A549 (cell line): ENCODE results near the gene SNTG2. TPM values are rescaled to one million over a fixed set of nuclear protein-coding genes. Genes with fewer than 3 reads are reported as not detected.

ENCODE experiments used
- ATAC-seq, 2 experiments: fragments of 200-7000 bp in 1 of 2; fragments of >200 bp in 1 of 2; cut with Nextera tagmentation in 1 of 2; cut with Tn5 transposase in 1 of 2; 3 replicates each; pipeline versions ENCODE4 v1.8.0 to v1.9.1; 2018 to 2020; ENCODE audit warnings: mild to moderate bottlenecking in 1 of 2, moderate library complexity in 1 of 2
- CTCF ChIA-PET: fragments of 300-600 bp; sonication (Branson Sonifier 250); formaldehyde crosslinking; extraction: SDS; loops from one replicate; lab custom pipeline; 2021; ENCODE audit warnings: antibody characterized with exemption, inconsistent platforms; lab: Yijun Ruan, JAX
- POLR2A ChIA-PET: fragments of 350-600 bp; formaldehyde crosslinking; extraction: SDS; loops from one replicate; lab custom pipeline; 2021; ENCODE audit warnings: antibody characterized with exemption, inconsistent platforms; lab: Yijun Ruan, JAX
- DNase-seq, 2 experiments: peaks; one replicate each; pipeline versions ENCODE4 v3.0.0 to v3.0.0-alpha.2; 2011 to 2016; ENCODE audit warnings: low read depth in 1 of 2, low spot score in 1 of 2
- FAIRE-seq: peaks from 2 replicates; lab custom pipeline; 2011; peaks lifted over from hg19 to GRCh38; lab: Jason Lieb, UNC
- H3K27ac ChIP-seq, 2 experiments: fragments of >200 bp; sonication (Bioruptor Twin); formaldehyde crosslinking; 3 replicates each; pipeline ENCODE4 v1.5.1; 2016 to 2017
- H3K4me1 ChIP-seq: fragments of >200 bp; sonication (Bioruptor Twin); formaldehyde crosslinking; 3 replicates; pipeline ENCODE4 v1.6.1; 2016
- H3K4me2 ChIP-seq: fragments of >200 bp; sonication (Bioruptor Twin); formaldehyde crosslinking; 3 replicates; pipeline ENCODE4 v1.6.1; 2016
- H3K4me3 ChIP-seq: fragments of >200 bp; sonication (Bioruptor Twin); formaldehyde crosslinking; 3 replicates; pipeline ENCODE4 v1.5.1; 2016
- H3K9me3 ChIP-seq: fragments of >200 bp; sonication (Bioruptor Twin); formaldehyde crosslinking; 3 replicates; pipeline ENCODE4 v1.6.1; 2016
- ATOH8 ChIP-seq: fragments of 250-450 bp; sonication (Bioruptor Pico); IDR thresholded peaks from 2 replicates; pipeline ENCODE4 v1.5.0; 2020; ENCODE audit warnings: low read depth, mild to moderate bottlenecking, moderate library complexity
- BCL3 ChIP-seq: fragments of >200 bp; sonication (Bioruptor Twin); formaldehyde crosslinking; IDR thresholded peaks from 3 replicates; pipeline ENCODE4 v1.6.1; 2016
- BHLHE40 ChIP-seq: IDR thresholded peaks from 2 replicates; pipeline ENCODE4 v1.6.1; 2012; ENCODE audit warnings: low read depth, low read length, inconsistent platforms
- CEBPB ChIP-seq, 2 experiments: fragments of >200 bp in 1 of 2; sonication (Bioruptor Twin) in 1 of 2; formaldehyde crosslinking in 1 of 2; IDR thresholded peaks; 2 replicates each; pipeline ENCODE4 v1.6.1; 2012 to 2016
- CTCF ChIP-seq: fragments of >200 bp; sonication (Bioruptor Twin); formaldehyde crosslinking; IDR thresholded peaks from 3 replicates; pipeline ENCODE4 v1.5.1; 2016
- EHF ChIP-seq: fragments of 250-450 bp; sonication (Bioruptor Pico); IDR thresholded peaks from 2 replicates; pipeline ENCODE4 v1.5.0; 2020; ENCODE audit warnings: mild to moderate bottlenecking
- EP300 ChIP-seq, 2 experiments: fragments of >200 bp; sonication (Bioruptor Twin); formaldehyde crosslinking; IDR thresholded peaks; 2 replicates in 1 of 2; 3 replicates in 1 of 2; pipeline ENCODE4 v1.6.1; 2016 to 2017
- FOSL2 ChIP-seq, 2 experiments: fragments of 450-650 bp in 1 of 2; fragments of >200 bp in 1 of 2; sonication (Bioruptor Twin) in 1 of 2; formaldehyde crosslinking; IDR thresholded peaks; 2 replicates each; pipeline versions ENCODE4 v1.5.0 to v1.6.1; 2016 to 2020; ENCODE audit warnings: mild to moderate bottlenecking in 1 of 2, moderate library complexity in 1 of 2
- GATA3 ChIP-seq: IDR thresholded peaks from 2 replicates; pipeline ENCODE4 v1.6.1; 2012; ENCODE audit warnings: borderline replicate concordance
- KDM1A ChIP-seq: fragments of 200-600 bp; sonication (generic); IDR thresholded peaks from 2 replicates; pipeline ENCODE4 v1.6.1; 2016; ENCODE audit warnings: low read depth, mild to moderate bottlenecking
- MAFK ChIP-seq: fragments of 450-650 bp; IDR thresholded peaks from 2 replicates; pipeline ENCODE4 v1.6.1; 2014; ENCODE audit not compliant: partially characterized antibody
- MAX ChIP-seq: IDR thresholded peaks from 2 replicates; pipeline ENCODE4 v1.6.1; 2012
- MAZ ChIP-seq: fragments of 150-350 bp; IDR thresholded peaks from 2 replicates; pipeline ENCODE4 v1.6.1; 2014; ENCODE audit warnings: antibody characterized with exemption, low read depth, low read length, borderline replicate concordance
- NR3C1 ChIP-seq: fragments of >200 bp; sonication (Bioruptor Twin); formaldehyde crosslinking; IDR thresholded peaks from 3 replicates; pipeline ENCODE4 v1.6.1; 2017
- PBX3 ChIP-seq: IDR thresholded peaks from 2 replicates; pipeline ENCODE4 v1.6.1; 2012
- POLR2A ChIP-seq: IDR thresholded peaks from 2 replicates; pipeline ENCODE4 v1.6.1; 2012; ENCODE audit warnings: mild to moderate bottlenecking, low read length
- RCOR1 ChIP-seq: fragments of 150-350 bp; IDR thresholded peaks from 2 replicates; pipeline ENCODE4 v1.6.1; 2014; ENCODE audit warnings: antibody characterized with exemption, low read length, low read depth
- RFX5 ChIP-seq: fragments of 450-650 bp; IDR thresholded peaks from 2 replicates; pipeline ENCODE4 v1.7.1; 2014; ENCODE audit warnings: antibody characterized with exemption, mild to moderate bottlenecking, moderate library complexity
- RNF2 ChIP-seq: fragments of 200-600 bp; sonication (generic); IDR thresholded peaks from 2 replicates; pipeline ENCODE4 v1.6.1; 2016; ENCODE audit warnings: low read depth, mild to moderate bottlenecking, antibody characterized with exemption, moderate library complexity, borderline replicate concordance
- SMC3 ChIP-seq: fragments of >200 bp; sonication (Bioruptor Twin); formaldehyde crosslinking; IDR thresholded peaks from 3 replicates; pipeline ENCODE4 v1.6.1; 2018; ENCODE audit warnings: inconsistent platforms
- TP53 ChIP-seq: fragments of 250-450 bp; sonication (Bioruptor Pico); IDR thresholded peaks from 2 replicates; pipeline ENCODE4 v1.5.0; 2021; ENCODE audit warnings: mild to moderate bottlenecking, moderate library complexity
- WGBS: methylation state at CpG from one replicate; pipeline ENCODE4 v1.1.6; 2017; ENCODE audit errors: missing lambda C conversion rate; 5-methylcytosine and 5-hydroxymethylcytosine counted together
- polyA plus RNA-seq, 4 experiments: library from polyadenylated mRNA; depleted of rRNA in 3 of 4; stranded (reverse); fragments of >200 nt; fragmentation: RNase III in 1 of 4; extraction: RNeasy Plus Mini Kit Qiagen cat#74134 plus additional on column Dnase treatment in 1 of 4; gene quantifications; 2 replicates in 3 of 4; 3 replicates in 1 of 4; pipeline ENCODE4 v1.2.3, GENCODE V29; 2011 to 2017

SNTG2 gene
- polyA plus RNA-seq, 2 of the 4 experiments (the other 2 are of a cell fraction), result not detected

GRCh38 chr2:975095-975494, 24.4 kb downstream of the SNTG2 start:
- no peak overlapping the region for H3K4me3 ChIP-seq
- no peaks in the 10 kb centered on the region for H3K9me3 ChIP-seq
- TF ChIP-seq MAX, result no peak
- TF ChIP-seq MAZ, result no peak
- no peak for TF ChIP-seq TP53 (CRISPR knock-in tag)
- TF ChIP-seq FOSL2 (IDR thresholded peaks at IDR 0.05), result no peak
- TF ChIP-seq FOSL2 (CRISPR knock-in tag; IDR thresholded peaks at IDR 0.05), result no peak
- TF ChIP-seq POLR2A, result no peak
- no peak for TF ChIP-seq ATOH8
- TF ChIP-seq SMC3, result no peak
- no peak for TF ChIP-seq CTCF
- POLR2A ChIA-PET, result no interaction called here
- 0% methylated on average over 4 of the region's 4 CpGs for WGBS
- ATAC-seq, result no peak
- CTCF ChIA-PET, result interaction anchor here (1.1 kb wide), 1 partner anchor 21 kb away, joined by 3 read pairs; no protein-coding TSS in a partner anchor
- no peak for FAIRE-seq
- H3K4me2 ChIP-seq, result no peak overlapping the region
- no peaks in the 10 kb centered on the region for H3K4me1 ChIP-seq
- H3K27ac ChIP-seq, result no peak overlapping the region
- no peak for DNase-seq

- Histone ChIP-seq H3K4me1 (no peaks in the 10 kb centered on the region), H3K27ac (no peak overlapping the region), H3K4me2 (no peak overlapping the region), H3K4me3 (no peak overlapping the region), H3K9me3 (0 out of 3 replicates have a peak, but pooled peaks cover 2% of the 10 kb centered on the region)
- ChIA-PET CTCF (no interaction called here), POLR2A (no interaction called here)
- TF ChIP-seq RFX5 (no peak), BHLHE40 (no peak), NR3C1 (no peak), EP300 (IDR thresholded peaks at IDR 0.05) (no peak), MAFK (no peak)
- no peak for ATAC-seq
- no peak for DNase-seq
- 2% methylated on average over 8 of the region's 8 CpGs for WGBS
- FAIRE-seq, result no peak
These were observed 28.6 kb downstream of the SNTG2 start for GRCh38 chr2:979069-979928.

GRCh38 chr2:980176-980575, 29.5 kb downstream of the SNTG2 start:
- no peak overlapping the region for H3K27ac ChIP-seq
- no peak for DNase-seq
- CTCF ChIA-PET, result no interaction called here
- no peak for TF ChIP-seq EHF (CRISPR knock-in tag)
- TF ChIP-seq RNF2, result no peak
- no peak for TF ChIP-seq ATOH8
- no peak for TF ChIP-seq BCL3
- no peak for TF ChIP-seq GATA3
- no peak for TF ChIP-seq KDM1A
- TF ChIP-seq RCOR1, result no peak
- no peak for TF ChIP-seq PBX3
- TF ChIP-seq CEBPB (IDR thresholded peaks at IDR 0.05), result no peak
- TF ChIP-seq, all 56 proteins: peak for 0
- no peak for FAIRE-seq
- ATAC-seq, result no peak
- H3K4me2 ChIP-seq, result no peak overlapping the region
- POLR2A ChIA-PET, result no interaction called here
- 2% methylated on average over 4 of the region's 4 CpGs for WGBS
- H3K4me3 ChIP-seq, result no peak overlapping the region
- 0 out of 3 replicates have a peak, but pooled peaks cover 2% of the 10 kb centered on the region for H3K9me3 ChIP-seq
- H3K4me1 ChIP-seq, result no peaks in the 10 kb centered on the region
